Measurements from ENCODE around the gene OR11A1. TPM values are rescaled to one million over a fixed set of nuclear protein-coding genes. Genes with fewer than 3 reads are reported as not detected.
"Not testable (repeated sequence)": the region's sequence is repeated elsewhere in the genome, so short reads cannot be mapped to it uniquely, and the experiment has no call there.

Gene OR11A1
- total RNA-seq, 1 experiment from 2014 or later, result not detected

GRCh38 chr6:29451471-29452193, 5.2 kb downstream of the OR11A1 start:
- H3K79me2 ChIP-seq (ENCODE audit: low read length), result no peaks in the 10 kb centered on the region
- no peaks in the 10 kb centered on the region for H3K9me3 ChIP-seq (ENCODE audit: low read length)
- no peak overlapping the region for H3K4me3 ChIP-seq (ENCODE audit: low read length)
- no TSS peak for BruUV-seq (replicated peaks)
- no peak overlapping the region for H2AFZ ChIP-seq (ENCODE audit: low read length)
- H3K36me3 ChIP-seq (ENCODE audit: low read depth, low read length), result no peaks in the 10 kb centered on the region
- H4K20me1 ChIP-seq (ENCODE audit: low read length), result no peaks in the 10 kb centered on the region
- ChIA-PET CTCF (no interaction called here), POLR2A (ENCODE audit: unreplicated experiment) (no interaction called here)
- no peaks in the 10 kb centered on the region for H3K4me1 ChIP-seq (ENCODE audit: insufficient read depth, low read length)
- H3K9ac ChIP-seq (ENCODE audit: low read length), result no peak overlapping the region
- H3F3A ChIP-seq (ENCODE audit: low read length, unreplicated experiment), result no peaks in the 10 kb centered on the region
- no peak overlapping the region for H3K4me2 ChIP-seq (ENCODE audit: low read length)
- H3K27me3 ChIP-seq (ENCODE audit: low read length), result peaks cover 28% of the 10 kb centered on the region
- H3K9me2 ChIP-seq (replicated peaks; ENCODE audit: low read length), result no peaks in the 10 kb centered on the region
- intact Hi-C loops (cut with micrococcal nuclease), result no loop called here
- no peak overlapping the region for H3K27ac ChIP-seq (ENCODE audit: low read length)
- no peak for DNase-seq
- TF ChIP-seq, protein P1, sequence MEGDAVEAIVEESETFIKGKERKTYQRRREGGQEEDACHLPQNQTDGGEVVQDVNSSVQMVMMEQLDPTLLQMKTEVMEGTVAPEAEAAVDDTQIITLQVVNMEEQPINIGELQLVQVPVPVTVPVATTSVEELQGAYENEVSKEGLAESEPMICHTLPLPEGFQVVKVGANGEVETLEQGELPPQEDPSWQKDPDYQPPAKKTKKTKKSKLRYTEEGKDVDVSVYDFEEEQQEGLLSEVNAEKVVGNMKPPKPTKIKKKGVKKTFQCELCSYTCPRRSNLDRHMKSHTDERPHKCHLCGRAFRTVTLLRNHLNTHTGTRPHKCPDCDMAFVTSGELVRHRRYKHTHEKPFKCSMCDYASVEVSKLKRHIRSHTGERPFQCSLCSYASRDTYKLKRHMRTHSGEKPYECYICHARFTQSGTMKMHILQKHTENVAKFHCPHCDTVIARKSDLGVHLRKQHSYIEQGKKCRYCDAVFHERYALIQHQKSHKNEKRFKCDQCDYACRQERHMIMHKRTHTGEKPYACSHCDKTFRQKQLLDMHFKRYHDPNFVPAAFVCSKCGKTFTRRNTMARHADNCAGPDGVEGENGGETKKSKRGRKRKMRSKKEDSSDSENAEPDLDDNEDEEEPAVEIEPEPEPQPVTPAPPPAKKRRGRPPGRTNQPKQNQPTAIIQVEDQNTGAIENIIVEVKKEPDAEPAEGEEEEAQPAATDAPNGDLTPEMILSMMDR (conservative IDR thresholded peaks at IDR 0.05; ENCODE audit: low read depth, low read length), result no peak
- TF ChIP-seq EZH2 (IDR thresholded peaks at IDR 0.05; ENCODE audit: low read length, unreplicated experiment) (no peak), EZH2phosphoT487 (IDR thresholded peaks at IDR 0.05; ENCODE audit: borderline replicate concordance, low read length) (no peak)
- no peak for ATAC-seq

DNA sequence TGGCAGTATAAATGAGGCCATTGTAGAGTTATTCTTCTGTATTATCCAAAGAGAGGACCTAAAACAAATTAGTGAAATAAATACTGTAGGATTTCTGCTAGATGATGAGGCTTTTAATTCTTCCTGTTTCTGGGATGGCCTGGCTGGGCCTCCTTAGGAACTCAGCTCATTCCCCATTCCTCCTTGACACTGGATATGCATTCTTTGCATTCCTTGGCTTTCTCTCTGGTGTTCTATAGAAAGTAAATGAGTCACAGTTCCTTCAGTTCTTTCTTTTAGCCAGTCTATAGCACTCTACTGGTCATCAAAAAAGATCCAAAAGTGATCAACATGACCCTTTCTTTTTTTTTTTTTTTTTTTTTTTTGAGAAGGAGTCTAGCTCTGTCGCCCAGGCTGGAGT, 9.2 kb downstream of the OR11A1 start:
- no peaks in the 10 kb centered on the region for H3F3A ChIP-seq (ENCODE audit: low read length, unreplicated experiment)
- POLR2A ChIA-PET (ENCODE audit: unreplicated experiment), result no interaction called here
- no peaks in the 10 kb centered on the region for H3K4me1 ChIP-seq (ENCODE audit: insufficient read depth, low read length)
- H3K79me2 ChIP-seq (ENCODE audit: low read length), result no peaks in the 10 kb centered on the region
- no peaks in the 10 kb centered on the region for H3K9me2 ChIP-seq (replicated peaks; ENCODE audit: low read length)
- H2AFZ ChIP-seq (ENCODE audit: low read length), result no peak overlapping the region
- no peaks in the 10 kb centered on the region for H3K36me3 ChIP-seq (ENCODE audit: low read depth, low read length)
- no peak overlapping the region for H3K4me3 ChIP-seq (ENCODE audit: low read length)
- no peak overlapping the region for H3K9ac ChIP-seq (ENCODE audit: low read length)
- TF ChIP-seq, protein P1 (conservative IDR thresholded peaks at IDR 0.05; ENCODE audit: low read depth, low read length), result no peak
- TF ChIP-seq EZH2phosphoT487 (IDR thresholded peaks at IDR 0.05; ENCODE audit: borderline replicate concordance, low read length), result no peak
- TF ChIP-seq EZH2 (IDR thresholded peaks at IDR 0.05; ENCODE audit: low read length, unreplicated experiment), result no peak
- H3K9me3 ChIP-seq (ENCODE audit: low read length), result no peaks in the 10 kb centered on the region
- ATAC-seq, result no peak
- CTCF ChIA-PET, result no interaction called here
- intact Hi-C loops (cut with micrococcal nuclease), result no loop called here
- no peak overlapping the region for H3K4me2 ChIP-seq (ENCODE audit: low read length)
- H3K27ac ChIP-seq (ENCODE audit: low read length), result no peak overlapping the region
- H4K20me1 ChIP-seq (ENCODE audit: low read length), result no peaks in the 10 kb centered on the region
- peaks cover 37% of the 10 kb centered on the region for H3K27me3 ChIP-seq (ENCODE audit: low read length)
- no TSS peak for BruUV-seq (replicated peaks)
- peak; percentile 22 for DNase-seq

DNA sequence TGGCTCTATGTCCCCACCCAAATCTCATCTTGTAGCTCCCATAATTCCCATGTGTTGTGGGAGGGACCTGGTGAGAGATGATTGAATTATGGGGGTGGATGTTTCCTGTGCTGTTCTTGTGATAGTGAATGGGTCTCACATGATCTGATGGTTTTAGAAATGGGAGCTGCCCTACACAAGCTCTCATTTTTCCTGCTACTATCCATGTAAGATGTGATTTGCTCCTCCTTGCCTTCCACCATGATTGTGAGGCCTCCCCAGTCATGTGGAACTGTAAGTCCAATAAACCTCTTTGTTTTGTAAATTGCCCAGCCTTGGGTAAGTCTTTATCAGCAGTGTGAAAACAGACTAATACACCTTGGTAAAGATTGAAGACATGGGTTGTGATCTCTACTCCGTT, 12.8 kb downstream of the OR11A1 start:
- H3K27me3 ChIP-seq (ENCODE audit: low read length), result peaks cover 58% of the 10 kb centered on the region
- H3F3A ChIP-seq (ENCODE audit: low read length, unreplicated experiment); H2AFZ ChIP-seq (ENCODE audit: low read length); H3K36me3 ChIP-seq (ENCODE audit: low read depth, low read length); H4K20me1 ChIP-seq (ENCODE audit: low read length); BruUV-seq (replicated peaks); CTCF ChIA-PET; ATAC-seq; POLR2A ChIA-PET (ENCODE audit: unreplicated experiment); H3K27ac ChIP-seq (ENCODE audit: low read length); H3K79me2 ChIP-seq (ENCODE audit: low read length); DNase-seq; H3K4me2 ChIP-seq (ENCODE audit: low read length); intact Hi-C loops (cut with micrococcal nuclease); H3K9me3 ChIP-seq (ENCODE audit: low read length); H3K9ac ChIP-seq (ENCODE audit: low read length); H3K4me3 ChIP-seq (ENCODE audit: low read length); H3K9me2 ChIP-seq (replicated peaks; ENCODE audit: low read length); H3K4me1 ChIP-seq (ENCODE audit: insufficient read depth, low read length): not testable (repeated sequence)

Measured in PC-3 (cell line).